Esophagus squamous epithelium (tissue), 5 donors: Measurements from ENCODE around the gene ATRN. TPM values are rescaled to one million over a fixed set of nuclear protein-coding genes. Genes with fewer than 3 reads are reported as not detected.

Experiments used
- DNase-seq: peaks from one replicate; lab custom pipeline; 2025; lab: John Stamatoyannopoulos, UW
- H3K27ac ChIP-seq, 4 donors: fragments of 200-600 bp; sonication (generic); one replicate each; pipeline ENCODE4 v1.5.1; 2016 to 2019; ENCODE audit warnings: mild to moderate bottlenecking in 1 of 4
- H3K27me3 ChIP-seq, 4 donors: fragments of 200-600 bp; sonication (generic); 1 replicate in 3 of 4; 2 replicates in 1 of 4; pipeline versions ENCODE4 v1.5.1 to v1.6.0; 2017 to 2021; ENCODE audit warnings: antibody characterized with exemption in 1 of 4
- H3K36me3 ChIP-seq, 3 donors: fragments of 200-600 bp; sonication (generic); one replicate each; pipeline ENCODE4 v1.5.1; 2016 to 2019
- H3K4me1 ChIP-seq, 3 donors: fragments of 200-600 bp; sonication (generic); one replicate each; pipeline ENCODE4 v1.5.1; 2017 to 2019
- H3K4me3 ChIP-seq, 4 donors: fragments of 200-600 bp; sonication (generic); 1 replicate in 3 of 4; 2 replicates in 1 of 4; pipeline ENCODE4 v1.5.1; 2016 to 2019; ENCODE audit warnings: mild to moderate bottlenecking in 2 of 4, moderate library complexity in 1 of 4
- H3K9me3 ChIP-seq, 3 donors: fragments of 200-600 bp; sonication (generic); one replicate each; pipeline ENCODE4 v1.5.1; 2016 to 2019
- CTCF ChIP-seq, 6 experiments: fragments of 450-650 bp in 4 of 6; fragments of 200-600 bp in 2 of 6; sonication (generic) in 2 of 6; IDR thresholded peaks; one replicate each; pipeline ENCODE4 v1.5.1; 2016 to 2019; ENCODE audit warnings: antibody characterized with exemption in 6 of 6, mild to moderate bottlenecking in 4 of 6, moderate library complexity in 4 of 6
- POLR2A ChIP-seq, 4 donors: fragments of 450-650 bp; IDR thresholded peaks; one replicate each; pipeline ENCODE4 v1.6.1; 2017; ENCODE audit warnings: antibody characterized with exemption in 4 of 4, mild to moderate bottlenecking in 4 of 4, moderate library complexity in 3 of 4
- WGBS, 2 donors: methylation state at CpG; one replicate each; pipeline ENCODE4 v1.1.5; 2018; 5-methylcytosine and 5-hydroxymethylcytosine counted together
- intact Hi-C: fragments of 100-400 bp; cut with DNase I; formaldehyde crosslinking; loops from one replicate; pipeline ENCODE4 v1.15.0; 2022
- total RNA-seq, 4 donors: library from RNA; depleted of rRNA; stranded (reverse); fragments of >200 nt; gene quantifications; one replicate each; pipeline ENCODE4 v1.1.0, GENCODE V29; 2016
- donor health status: DM: yes; HTN: yes; CAD: no.

Gene ATRN
- total RNA-seq, 4 donors from 2014 or later, result 15.4 to 23.1 (median 21.4) TPM

- no peak for TF ChIP-seq CTCF (IDR thresholded peaks at IDR 0.05)
- TF ChIP-seq POLR2A (IDR thresholded peaks at IDR 0.05), result no peak
- WGBS, 2 donors, result 73 to 80% methylated on average over 4 to 6 of the region's 8 CpGs
Observed at GRCh38 chr20:3667434-3668037, 196.7 kb downstream of the ATRN start.

GRCh38 chr20:3669710-3670367 lies 199.0 kb downstream of the ATRN start:
- peaks cover 0 to 25% (median 3%) of the 10 kb centered on the region in 3 donors for H3K4me1 ChIP-seq
- peaks cover 0 to 16% (median 0%) of the 10 kb centered on the region in 3 donors for H3K36me3 ChIP-seq
- no peak overlapping the region for H3K4me3 ChIP-seq
- intact Hi-C loops, result loop anchor here (10.0 kb wide), 1 partner anchor 415 kb away; no protein-coding TSS in a partner anchor
- H3K27me3 ChIP-seq, result peaks cover 0 to 77% (median 4%) of the 10 kb centered on the region in 4 donors
- TF ChIP-seq POLR2A (IDR thresholded peaks at IDR 0.05), result no peak
- TF ChIP-seq CTCF (IDR thresholded peaks at IDR 0.05), result no peak
- WGBS, 2 donors, result 70 to 77% methylated on average over 11 to 12 of the region's 13 CpGs
- H3K27ac ChIP-seq, result no peak overlapping the region
- H3K9me3 ChIP-seq, result no peaks in the 10 kb centered on the region
- DNase-seq, result no peak

More at GRCh38 chr20:3667434-3668037, 196.7 kb downstream of the ATRN start:
- H3K27me3 ChIP-seq, result peaks cover 0 to 65% (median 0%) of the 10 kb centered on the region in 4 donors
- peaks cover 0 to 12% (median 3%) of the 10 kb centered on the region in 3 donors for H3K4me1 ChIP-seq
- peaks cover 0 to 7% (median 0%) of the 10 kb centered on the region in 3 donors for H3K36me3 ChIP-seq
- no peaks in the 10 kb centered on the region for H3K9me3 ChIP-seq
- no peak for DNase-seq
- H3K27ac ChIP-seq, result no peak overlapping the region
- H3K4me3 ChIP-seq, result no peak overlapping the region
- intact Hi-C loops, result no loop called here

GRCh38 chr20:3670511-3670910 lies 199.7 kb downstream of the ATRN start:
- TF ChIP-seq CTCF (IDR thresholded peaks at IDR 0.05), result no peak
- TF ChIP-seq POLR2A (IDR thresholded peaks at IDR 0.05), result no peak
- intact Hi-C loops, result loop anchor here (10.0 kb wide), 1 partner anchor 414 kb away; no protein-coding TSS in a partner anchor

GRCh38 chr20:3670945-3671344 lies 200.1 kb downstream of the ATRN start:
- H3K36me3 ChIP-seq, result peaks cover 0 to 17% (median 0%) of the 10 kb centered on the region in 3 donors
- H3K27ac ChIP-seq, result no peak overlapping the region
- no peaks in the 10 kb centered on the region for H3K9me3 ChIP-seq
- DNase-seq, result no peak
- H3K4me1 ChIP-seq, result peaks cover 0 to 24% (median 3%) of the 10 kb centered on the region in 3 donors
- peaks cover 0 to 88% (median 4%) of the 10 kb centered on the region in 4 donors for H3K27me3 ChIP-seq
- intact Hi-C loops, result loop anchor here (10.0 kb wide), 1 partner anchor 414 kb away; no protein-coding TSS in a partner anchor
- 100% methylated on average over 1 of the region's 10 CpGs; no CpG with 5 or more reads in 1 of the 2 donors for WGBS, 2 donors
- H3K4me3 ChIP-seq, result no peak overlapping the region
- TF ChIP-seq CTCF (IDR thresholded peaks at IDR 0.05), result no peak
- no peak for TF ChIP-seq POLR2A (IDR thresholded peaks at IDR 0.05)

More at GRCh38 chr20:3670511-3670910, 199.7 kb downstream of the ATRN start:
- DNase-seq, result no peak
- H3K4me1 ChIP-seq, result peaks cover 0 to 25% (median 3%) of the 10 kb centered on the region in 3 donors
- no peaks in the 10 kb centered on the region for H3K9me3 ChIP-seq
- WGBS, 2 donors, result 43 to 65% methylated on average over 5 to 6 of the region's 6 CpGs
- peaks cover 0 to 17% (median 0%) of the 10 kb centered on the region in 3 donors for H3K36me3 ChIP-seq
- H3K27ac ChIP-seq, result no peak overlapping the region
- H3K27me3 ChIP-seq, result peaks cover 0 to 84% (median 4%) of the 10 kb centered on the region in 4 donors
- H3K4me3 ChIP-seq, result no peak overlapping the region
